CD4-positive, alpha-beta T cell treated with Interleukin-15 for 4 hours (primary cell): ENCODE measurements around the gene PALMD.

ENCODE experiments used
- DNase-seq: peaks from one replicate; pipeline ENCODE4 v3.0.0-alpha.2; 2020; ENCODE audit warnings: low spot score

Gene PALMD

GRCh38 chr1:99645699-99646531 lies at the start of gene PALMD:
TSS of gene PALMD (plus strand) at chr1:99646113. CDS start at chr1:99646318, 205 bp downstream.
- DNase-seq = no peak

GRCh38 chr1:99598738-99599411 lies 47.0 kb upstream of the PALMD start:
- no peak for DNase-seq

GRCh38 chr1:99599678-99600175 lies 46.2 kb upstream of the PALMD start:
- no peak for DNase-seq

GRCh38 chr1:99600782-99601181 lies 45.1 kb upstream of the PALMD start:
- no peak for DNase-seq

GRCh38 chr1:99601208-99601607 lies 44.7 kb upstream of the PALMD start:
- no peak for DNase-seq

- no peak for DNase-seq
Measured at GRCh38 chr1:99601709-99602403, 44.1 kb upstream of the PALMD start.

GRCh38 chr1:99602404-99602969 lies 43.4 kb upstream of the PALMD start:
- no peak for DNase-seq

- DNase-seq = no peak
Measured at GRCh38 chr1:99603699-99604560, 42.0 kb upstream of the PALMD start.

GRCh38 chr1:99606306-99606705 lies 39.6 kb upstream of the PALMD start:
- DNase-seq = no peak

- no peak for DNase-seq
Measured at GRCh38 chr1:99607590-99607989, 38.3 kb upstream of the PALMD start.

GRCh38 chr1:99608058-99608457 lies 37.9 kb upstream of the PALMD start:
- DNase-seq = no peak

- DNase-seq = no peak
Measured at GRCh38 chr1:99613716-99614115, 32.2 kb upstream of the PALMD start.

- DNase-seq = no peak
Measured at GRCh38 chr1:99614728-99615127, 31.2 kb upstream of the PALMD start.

GRCh38 chr1:99619583-99619982 lies 26.3 kb upstream of the PALMD start:
- DNase-seq = no peak

GRCh38 chr1:99621340-99621901 lies 24.5 kb upstream of the PALMD start:
- no peak for DNase-seq

- DNase-seq = no peak
Measured at GRCh38 chr1:99622702-99623347, 23.1 kb upstream of the PALMD start.

GRCh38 chr1:99623554-99623953 lies 22.4 kb upstream of the PALMD start:
- DNase-seq = no peak

- no peak for DNase-seq
Measured at GRCh38 chr1:99627615-99628014, 18.3 kb upstream of the PALMD start.

GRCh38 chr1:99629164-99629563 lies 16.7 kb upstream of the PALMD start:
- no peak for DNase-seq

- DNase-seq = no peak
Measured at GRCh38 chr1:99634971-99635624, 10.8 kb upstream of the PALMD start.
